GM12891 (cell line): ENCODE data around the gene KEL.

Source experiments
- DNase-seq: peaks from one replicate; pipeline ENCODE4 v3.0.0; 2011; ENCODE audit warnings: low spot score; ENCODE audit not compliant: insufficient read length
- FAIRE-seq: peaks from 2 replicates; lab custom pipeline; 2011; peaks lifted over from hg19 to GRCh38; lab: Jason Lieb, UNC
- PAX5 ChIP-seq: IDR thresholded peaks from 2 replicates; pipeline ENCODE4 v1.6.1; 2011; ENCODE audit warnings: low read length, moderate library complexity, mild to moderate bottlenecking; ENCODE audit not compliant: insufficient read depth, severe bottlenecking
- POLR2A ChIP-seq: IDR thresholded peaks from 2 replicates; pipeline ENCODE4 v1.6.1; 2011; ENCODE audit warnings: low read depth, low read length, control low read depth
- POLR2AphosphoS5 ChIP-seq: IDR thresholded peaks from 2 replicates; pipeline ENCODE4 v1.6.1; 2011; ENCODE audit warnings: low read depth, low read length, control low read depth
- SPI1 ChIP-seq: IDR thresholded peaks from 2 replicates; pipeline ENCODE4 v1.6.1; 2011; ENCODE audit warnings: low read depth, low read length, control low read depth
- TAF1 ChIP-seq: IDR thresholded peaks from 2 replicates; pipeline ENCODE4 v1.6.1; 2011; ENCODE audit warnings: low read depth, low read length, control low read depth

Gene KEL

DNA sequence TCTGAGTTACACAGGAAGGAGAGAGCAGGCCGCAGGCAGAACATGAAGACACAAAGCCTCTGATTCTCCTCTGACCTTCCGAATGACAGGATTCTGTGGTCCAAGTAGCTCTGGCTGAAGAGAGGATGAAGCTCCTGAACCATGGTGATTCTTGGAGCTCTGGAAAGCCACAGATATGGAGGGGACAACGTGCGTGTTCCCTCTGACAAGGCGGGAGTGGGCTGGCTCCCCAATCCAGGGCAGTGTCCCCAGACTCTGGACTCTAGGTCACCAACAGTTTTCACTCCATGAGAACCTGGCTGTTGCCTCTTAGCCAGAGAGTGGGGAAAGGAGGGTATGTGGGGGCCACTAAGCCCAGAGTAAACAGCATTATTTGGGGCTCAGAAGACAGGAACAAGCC, 69.2 kb downstream of the KEL start:
- no peak for TF ChIP-seq TAF1
- no peak for FAIRE-seq
- DNase-seq = no peak

DNA sequence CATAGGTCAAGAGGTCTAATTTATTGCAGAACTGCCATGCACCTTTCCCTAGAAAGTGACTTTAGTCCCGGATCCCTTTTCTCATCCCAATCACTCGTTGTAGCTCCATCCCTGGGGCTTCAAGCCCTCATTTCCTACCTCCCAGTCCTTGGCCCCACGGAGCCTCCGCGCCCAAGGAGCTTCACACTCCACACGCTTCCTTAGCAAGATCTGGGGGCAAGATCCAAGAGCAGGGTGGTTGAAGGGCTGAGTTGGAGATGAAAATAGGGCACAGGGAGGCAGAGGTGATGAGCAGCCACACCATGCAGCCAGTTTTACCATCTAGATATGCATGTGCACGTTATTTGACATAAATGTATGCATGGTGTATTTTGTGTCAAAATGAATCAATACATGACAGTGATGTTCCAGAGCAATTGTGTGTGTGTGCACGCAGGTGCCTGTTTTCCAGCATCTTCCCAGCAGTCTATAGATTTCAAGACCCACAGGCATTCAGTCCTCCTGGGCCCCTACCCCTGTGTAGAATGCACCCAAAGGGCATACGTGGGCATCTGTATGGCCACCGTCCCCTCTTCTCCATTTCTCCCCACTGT, 70.6 kb downstream of the KEL start:
- FAIRE-seq (no peak), DNase-seq (no peak)
- TF ChIP-seq POLR2A (no peak), TAF1 (no peak), POLR2AphosphoS5 (no peak), PAX5 (no peak), SPI1 (no peak)
